Erythroblast (primary cell): Measurements from ENCODE around the gene LGR6.

ENCODE experiments used
- GATA1 ChIP-seq: IDR thresholded peaks from 2 replicates; pipeline ENCODE4 v1.6.1; 2011; ENCODE audit warnings: low read depth, mild to moderate bottlenecking, control low read depth, low read length, moderate library complexity
- POLR2A ChIP-seq: IDR thresholded peaks from 2 replicates; pipeline ENCODE4 v1.6.1; 2011; ENCODE audit warnings: mild to moderate bottlenecking, low read length

GRCh38 chr1:202349206-202349928, 155.8 kb downstream of the LGR6 start:
- TF ChIP-seq POLR2A (no peak), GATA1 (no peak)
